ENCODE data around the gene METTL8.

- TF ChIP-seq CTBP1 (IDR thresholded peaks at IDR 0.05; ENCODE audit: borderline replicate concordance) = no peak
- no peak for TF ChIP-seq ARNT (IDR thresholded peaks at IDR 0.05)
- TF ChIP-seq FOXM1 (IDR thresholded peaks at IDR 0.05; ENCODE audit: borderline replicate concordance) = no peak
- TF ChIP-seq FOXK2 (IDR thresholded peaks at IDR 0.05) = no peak
- TF ChIP-seq LEF1 (IDR thresholded peaks at IDR 0.05; ENCODE audit: borderline replicate concordance) = no peak
- TF ChIP-seq ZNF384 (IDR thresholded peaks at IDR 0.05) = no peak
- no peak for TF ChIP-seq SP1 (IDR thresholded peaks at IDR 0.05)
- TF ChIP-seq SUZ12 (IDR thresholded peaks at IDR 0.05) = no peak
- TF ChIP-seq HDGF (IDR thresholded peaks at IDR 0.05; ENCODE audit: borderline replicate concordance) = no peak
- no peak for TF ChIP-seq BHLHE40 (IDR thresholded peaks at IDR 0.05; ENCODE audit: borderline replicate concordance)
- no peak for TF ChIP-seq TARDBP (IDR thresholded peaks at IDR 0.05)
These were observed 36.3 kb upstream of the METTL8 start for GRCh38 chr2:171470129-171470528.

Measured in HEK293T (cell line).